Transverse colon (tissue), 4 donors: ENCODE data around the gene ACTR10.

Experiments
- EP300 ChIP-seq: sonication (generic); formaldehyde crosslinking; IDR thresholded peaks from one replicate; pipeline ENCODE4 v1.6.1; 2017; ENCODE audit warnings: antibody characterized with exemption, low read depth
- POLR2A ChIP-seq: fragments of 450-650 bp; IDR thresholded peaks from one replicate; pipeline ENCODE4 v1.6.1; 2016; ENCODE audit warnings: antibody characterized with exemption, mild to moderate bottlenecking, moderate library complexity
- POLR2AphosphoS5 ChIP-seq, 3 donors: sonication (generic); formaldehyde crosslinking; IDR thresholded peaks; one replicate each; pipeline ENCODE4 v1.6.1; 2016; ENCODE audit warnings: antibody characterized with exemption in 3 of 3
- TF ChIP-seq, protein P1 (sequence below), 5 experiments: fragments of 200-600 bp in 3 of 5; fragments of 450-650 bp in 2 of 5; sonication (generic) in 3 of 5; IDR thresholded peaks; 1 replicate in 2 of 5; 2 replicates in 3 of 5; pipeline ENCODE4 v1.5.1; 2016 to 2017; ENCODE audit warnings: antibody characterized with exemption in 5 of 5, inconsistent platforms in 3 of 5, mild to moderate bottlenecking in 2 of 5, moderate library complexity in 1 of 5

DNA sequence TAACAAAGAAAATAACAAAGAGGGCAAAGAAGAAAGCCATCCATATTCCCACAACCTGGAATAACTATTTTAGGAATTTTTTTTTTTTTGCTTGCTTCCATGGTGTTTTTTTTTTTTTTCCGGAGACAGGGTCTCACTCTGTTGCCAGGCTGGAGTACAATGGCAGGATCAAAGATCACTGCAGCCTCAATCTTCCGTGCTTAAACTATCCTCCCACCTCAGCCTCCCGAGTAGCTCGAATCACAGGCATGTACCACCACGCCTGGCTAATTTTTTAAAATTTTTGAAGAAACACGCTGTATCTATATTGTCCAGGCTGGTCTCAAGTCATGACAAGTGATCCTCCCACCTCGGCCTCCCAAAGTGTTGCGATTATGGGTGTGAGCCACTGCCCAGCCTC, 78.2 kb downstream of the ACTR10 start:
- TF ChIP-seq, protein P1, sequence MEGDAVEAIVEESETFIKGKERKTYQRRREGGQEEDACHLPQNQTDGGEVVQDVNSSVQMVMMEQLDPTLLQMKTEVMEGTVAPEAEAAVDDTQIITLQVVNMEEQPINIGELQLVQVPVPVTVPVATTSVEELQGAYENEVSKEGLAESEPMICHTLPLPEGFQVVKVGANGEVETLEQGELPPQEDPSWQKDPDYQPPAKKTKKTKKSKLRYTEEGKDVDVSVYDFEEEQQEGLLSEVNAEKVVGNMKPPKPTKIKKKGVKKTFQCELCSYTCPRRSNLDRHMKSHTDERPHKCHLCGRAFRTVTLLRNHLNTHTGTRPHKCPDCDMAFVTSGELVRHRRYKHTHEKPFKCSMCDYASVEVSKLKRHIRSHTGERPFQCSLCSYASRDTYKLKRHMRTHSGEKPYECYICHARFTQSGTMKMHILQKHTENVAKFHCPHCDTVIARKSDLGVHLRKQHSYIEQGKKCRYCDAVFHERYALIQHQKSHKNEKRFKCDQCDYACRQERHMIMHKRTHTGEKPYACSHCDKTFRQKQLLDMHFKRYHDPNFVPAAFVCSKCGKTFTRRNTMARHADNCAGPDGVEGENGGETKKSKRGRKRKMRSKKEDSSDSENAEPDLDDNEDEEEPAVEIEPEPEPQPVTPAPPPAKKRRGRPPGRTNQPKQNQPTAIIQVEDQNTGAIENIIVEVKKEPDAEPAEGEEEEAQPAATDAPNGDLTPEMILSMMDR (IDR thresholded peaks at IDR 0.05) = no peak
- TF ChIP-seq EP300 (no peak), POLR2A (no peak), POLR2AphosphoS5 (IDR thresholded peaks at IDR 0.05) (no peak)
